HCT116 (cell line): ENCODE data around the gene TSPAN5.

ENCODE experiments used
- CTCF ChIP-seq, 3 experiments: fragments of 200-600 bp in 1 of 3; sonication (generic) in 1 of 3; IDR thresholded peaks in 2 of 3; conservative IDR thresholded peaks in 1 of 3; 2 replicates each; pipeline ENCODE4 v1.5.1; 2012 to 2017; ENCODE audit warnings: low read depth in 2 of 3, low read length in 2 of 3, antibody characterized with exemption in 1 of 3, borderline replicate concordance in 1 of 3, control low read depth in 1 of 3, mild to moderate bottlenecking in 1 of 3, mixed read lengths in 1 of 3, mixed run types in 1 of 3, moderate library complexity in 1 of 3; ENCODE audit not compliant: insufficient read depth in 1 of 3
- EGR1 ChIP-seq: IDR thresholded peaks from 2 replicates; pipeline ENCODE4 v1.6.1; 2012; ENCODE audit warnings: low read depth
- ELF1 ChIP-seq: IDR thresholded peaks from 2 replicates; pipeline ENCODE4 v1.6.1; 2012; ENCODE audit warnings: low read depth, borderline replicate concordance
- EZH2phosphoT487 ChIP-seq: fragments of 200-600 bp; IDR thresholded peaks from 2 replicates; pipeline ENCODE4 v1.6.1; 2018; ENCODE audit warnings: antibody characterized with exemption, borderline replicate concordance
- JUND ChIP-seq: IDR thresholded peaks from 2 replicates; pipeline ENCODE4 v1.6.1; 2012
- MAX ChIP-seq: IDR thresholded peaks from 2 replicates; pipeline ENCODE4 v1.6.1; 2012
- POLR2A ChIP-seq: IDR thresholded peaks from 2 replicates; pipeline ENCODE4 v1.7.0; 2011; ENCODE audit warnings: borderline replicate concordance; ENCODE audit not compliant: insufficient read depth, insufficient read length; ENCODE audit errors: extremely low read depth
- POLR2AphosphoS5 ChIP-seq: IDR thresholded peaks from 2 replicates; pipeline ENCODE4 v1.6.1; 2011; ENCODE audit warnings: mild to moderate bottlenecking, low read depth, low read length, moderate library complexity
- RAD21 ChIP-seq: IDR thresholded peaks from 2 replicates; pipeline ENCODE4 v1.6.1; 2012; ENCODE audit warnings: low read depth, mild to moderate bottlenecking
- REST ChIP-seq: IDR thresholded peaks from 2 replicates; pipeline ENCODE4 v1.6.1; 2012; ENCODE audit warnings: low read depth
- SP1 ChIP-seq: IDR thresholded peaks from 2 replicates; pipeline ENCODE4 v1.6.1; 2012; ENCODE audit warnings: low read depth
- TCF7L2 ChIP-seq: IDR thresholded peaks from 2 replicates; pipeline ENCODE4 v1.7.0; 2011; ENCODE audit warnings: borderline replicate concordance, inconsistent platforms; ENCODE audit not compliant: insufficient read depth, insufficient read length; ENCODE audit errors: extremely low read depth

- TF ChIP-seq EGR1 (no peak), ELF1 (no peak), CTCF (IDR thresholded peaks at IDR 0.05 in 2 of 3, conservative IDR thresholded peaks at IDR 0.05 in 1 of 3; ENCODE audit: borderline replicate concordance in 1 of 3, insufficient read depth in 1 of 3, low read depth in 2 of 3, low read length in 2 of 3) (no peak), TCF7L2 (no peak), POLR2A (no peak), SP1 (no peak), POLR2AphosphoS5 (no peak), MAX (no peak), REST (no peak), JUND (no peak), RAD21 (no peak), EZH2phosphoT487 (no peak)
These were observed 42.4 kb downstream of the TSPAN5 start for GRCh38 chr4:98615991-98616390.
